CD4-positive, alpha-beta memory T cell (primary cell): Measurements from ENCODE around the gene EDN2. TPM values are rescaled to one million over a fixed set of nuclear protein-coding genes. Genes with fewer than 3 reads are reported as not detected.

ENCODE experiments used
- CTCF ChIA-PET: fragments of 350-600 bp; sonication (Branson Sonifier 250); formaldehyde crosslinking; loops from one replicate; lab custom pipeline; 2021; ENCODE audit warnings: inconsistent platforms; ENCODE audit not compliant: partially characterized antibody; lab: Charles Lee
- POLR2A ChIA-PET: fragments of 350-600 bp; sonication (Branson Sonifier 250); formaldehyde crosslinking; loops from one replicate; lab custom pipeline; 2021; ENCODE audit not compliant: partially characterized antibody; lab: Charles Lee
- DNase-seq, 5 donors: peaks; one replicate each; pipeline versions ENCODE4 v3.0.0 to v3.0.0-alpha.2; 2020 to 2022; ENCODE audit warnings: mixed read lengths in 1 of 5
- H3K27ac ChIP-seq: one replicate; pipeline ENCODE4 v1.7.0; 2013; ENCODE audit warnings: low read depth, low read length
- H3K27me3 ChIP-seq: 2 replicates; pipeline ENCODE4 v1.7.0; 2013; ENCODE audit warnings: mild to moderate bottlenecking, low read length, moderate library complexity; ENCODE audit not compliant: insufficient read depth
- H3K36me3 ChIP-seq: 2 replicates; pipeline ENCODE4 v1.7.0; 2013; ENCODE audit warnings: mild to moderate bottlenecking, low read length, moderate library complexity; ENCODE audit not compliant: insufficient read depth
- H3K4me1 ChIP-seq: 2 replicates; pipeline ENCODE4 v1.7.0; 2013; ENCODE audit warnings: mild to moderate bottlenecking, low read length, moderate library complexity; ENCODE audit not compliant: insufficient read depth
- H3K4me3 ChIP-seq, 2 donors: one replicate each; pipeline ENCODE4 v1.7.0; 2013; ENCODE audit warnings: low read length in 2 of 2, mild to moderate bottlenecking in 1 of 2
- H3K9me3 ChIP-seq, 2 donors: one replicate each; pipeline ENCODE4 v1.7.0; 2013; ENCODE audit warnings: low read length in 2 of 2, control low read depth in 1 of 2; ENCODE audit not compliant: control insufficient read depth in 1 of 2
- H3K27ac Mint-ChIP-seq, 7 donors: one replicate each; pipeline ENCODE4 v1.8.0; 2020 to 2021; ENCODE audit warnings: mixed read lengths in 7 of 7, mild to moderate bottlenecking in 6 of 7, inconsistent platforms in 3 of 7, moderate library complexity in 3 of 7
- H3K27me3 Mint-ChIP-seq, 2 donors: one replicate each; pipeline ENCODE4 v1.8.0; 2020 to 2021; ENCODE audit warnings: mixed read lengths in 2 of 2
- H3K36me3 Mint-ChIP-seq, 2 donors: one replicate each; pipeline ENCODE4 v1.8.0; 2020 to 2021; ENCODE audit warnings: mixed read lengths in 2 of 2, inconsistent platforms in 1 of 2, mild to moderate bottlenecking in 1 of 2
- H3K4me1 Mint-ChIP-seq, 4 donors: one replicate each; pipeline ENCODE4 v1.8.0; 2020 to 2021; ENCODE audit warnings: mixed read lengths in 4 of 4, mild to moderate bottlenecking in 1 of 4
- H3K4me3 Mint-ChIP-seq, 8 donors: one replicate each; pipeline ENCODE4 v1.8.0; 2020 to 2021; ENCODE audit warnings: mixed read lengths in 8 of 8, mild to moderate bottlenecking in 7 of 8, moderate library complexity in 6 of 8, inconsistent platforms in 3 of 8
- H3K9me3 Mint-ChIP-seq, 8 donors: one replicate each; pipeline ENCODE4 v1.8.0; 2020 to 2021; ENCODE audit warnings: mixed read lengths in 8 of 8, mild to moderate bottlenecking in 5 of 8, inconsistent platforms in 3 of 8, moderate library complexity in 1 of 8
- intact Hi-C: fragments of 100-400 bp; cut with micrococcal nuclease; formaldehyde crosslinking; loops from one replicate; pipeline ENCODE4 v1.15.1; 2023
- polyA plus RNA-seq, 2 donors: library from polyadenylated mRNA; unstranded; fragments of 300-500 nt; fragmentation: Illumina TruSeq; gene quantifications; one replicate each; pipeline ENCODE4 v1.2.3, GENCODE V29; 2021
- total RNA-seq, 2 experiments: library from RNA; stranded (reverse); gene quantifications; one replicate each; pipeline ENCODE4 v1.2.3, GENCODE V29; 2021

The EDN2 gene
- total RNA-seq (not detected), polyA plus RNA-seq (not detected)

- no peak within 1 kb of the TSS for H3K27ac ChIP-seq
- no peaks in the 10 kb centered on the region for H3K9me3 Mint-ChIP-seq
- peaks cover 0 to 7% (median 2%) of the 10 kb centered on the region in 4 donors for H3K4me1 Mint-ChIP-seq
- H3K36me3 ChIP-seq = no peaks in the 10 kb centered on the region
- POLR2A ChIA-PET = no interaction called here
- no peak within 1 kb of the TSS for H3K4me3 Mint-ChIP-seq
- no peak within 1 kb of the TSS for H3K4me3 ChIP-seq
- no peaks in the 10 kb centered on the region for H3K9me3 ChIP-seq
- H3K4me1 ChIP-seq = no peaks in the 10 kb centered on the region
- peaks cover 14 to 17% of the 10 kb centered on the region in 2 donors for H3K27me3 Mint-ChIP-seq
- DNase-seq = no peak
- H3K27ac Mint-ChIP-seq = no peak within 1 kb of the TSS
- intact Hi-C loops = no loop called here
- CTCF ChIA-PET = no interaction called here
- no peaks in the 10 kb centered on the region for H3K36me3 Mint-ChIP-seq
- no peaks in the 10 kb centered on the region for H3K27me3 ChIP-seq
Measured at GRCh38 chr1:41484402-41485241, at the start of gene EDN2. TSS of gene EDN2 (minus strand) at chr1:41484683. CDS start at chr1:41484601, 82 bp downstream.

DNA sequence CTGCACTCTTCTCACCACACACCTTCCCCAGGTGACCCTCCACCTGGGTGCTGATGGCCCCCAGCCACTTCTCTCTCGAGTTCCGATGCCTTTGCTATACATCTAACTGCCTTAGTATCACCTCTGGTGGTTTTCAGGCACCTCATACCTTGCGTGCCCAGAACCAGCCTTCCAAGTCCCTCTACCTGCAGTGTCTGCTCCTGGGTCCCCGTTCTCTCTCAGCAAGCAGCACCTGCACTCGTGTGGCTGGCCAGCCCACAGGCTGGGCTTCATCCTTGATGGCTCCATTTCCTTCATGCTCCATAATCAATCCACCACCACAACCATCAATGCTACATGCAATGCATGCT, 49.2 kb upstream of the EDN2 start:
- Histone ChIP-seq H3K27ac (no peak overlapping the region), H3K4me3 (no peak overlapping the region), H3K4me1 (no peaks in the 10 kb centered on the region), H3K9me3 (no peaks in the 10 kb centered on the region), H3K36me3 (no peaks in the 10 kb centered on the region), H3K27me3 (no peaks in the 10 kb centered on the region)
- Mint-ChIP-seq H3K4me1 (peaks cover 0 to 13% (median 2%) of the 10 kb centered on the region in 4 donors), H3K9me3 (no peaks in the 10 kb centered on the region), H3K27ac (peak overlapping the region in 1 of 7 donors; percentile 57), H3K27me3 (no peaks in the 10 kb centered on the region), H3K36me3 (peaks cover 3 to 12% of the 10 kb centered on the region in 2 donors), H3K4me3 (no peak overlapping the region)
- POLR2A ChIA-PET = no interaction called here
- intact Hi-C loops = no loop called here
- CTCF ChIA-PET = no interaction called here
- DNase-seq = peak in 1 of 5 donors; percentile 13

DNA sequence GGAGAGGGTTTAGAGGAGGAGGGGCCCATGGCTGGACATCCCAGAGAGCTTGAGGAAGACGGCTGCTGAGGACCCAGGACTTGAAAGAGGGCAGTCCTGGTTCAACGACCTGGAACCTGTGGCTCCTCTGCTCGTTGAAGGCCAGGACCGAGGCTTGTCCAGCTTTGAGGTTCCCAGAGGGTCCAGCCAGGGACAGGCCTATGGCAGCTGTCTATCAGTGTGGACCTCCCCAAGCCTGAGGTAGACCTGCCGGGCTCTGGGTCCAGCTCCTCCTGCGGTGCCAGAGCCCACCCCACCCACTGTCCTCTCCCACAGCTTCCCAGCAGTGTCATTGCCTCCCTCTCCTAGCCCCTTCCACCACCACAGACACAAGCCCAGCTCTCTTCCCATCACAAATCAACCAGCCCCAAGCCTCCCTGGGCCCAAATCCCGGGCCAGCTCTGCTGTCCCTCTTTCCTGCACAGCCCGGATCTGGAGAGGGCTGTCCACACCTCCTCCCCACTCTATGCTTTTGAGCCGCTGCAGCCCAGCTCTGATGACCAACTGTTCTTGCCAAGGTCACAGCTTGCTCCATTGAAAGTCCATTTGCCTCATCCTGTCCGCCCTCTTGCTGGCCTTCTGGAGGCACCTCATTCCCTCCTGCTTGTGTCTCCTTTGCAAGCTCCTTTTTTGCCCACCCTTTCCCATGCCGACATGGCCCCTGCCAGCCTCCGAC, 48.7 kb upstream of the EDN2 start:
- Histone ChIP-seq H3K4me1 (no peaks in the 10 kb centered on the region), H3K9me3 (no peaks in the 10 kb centered on the region), H3K27me3 (no peaks in the 10 kb centered on the region), H3K36me3 (no peaks in the 10 kb centered on the region), H3K27ac (no peak overlapping the region), H3K4me3 (no peak overlapping the region)
- Mint-ChIP-seq H3K4me1 (peaks cover 0 to 13% (median 2%) of the 10 kb centered on the region in 4 donors), H3K36me3 (peaks cover 3 to 12% of the 10 kb centered on the region in 2 donors), H3K27me3 (no peaks in the 10 kb centered on the region), H3K27ac (peak overlapping the region in 4 of 7 donors; percentile 27 to 57 (median 41)), H3K9me3 (no peaks in the 10 kb centered on the region), H3K4me3 (no peak overlapping the region)
- ChIA-PET CTCF (no interaction called here), POLR2A (no interaction called here)
- peak in 1 of 5 donors; percentile 27 for DNase-seq
- intact Hi-C loops = no loop called here

DNA sequence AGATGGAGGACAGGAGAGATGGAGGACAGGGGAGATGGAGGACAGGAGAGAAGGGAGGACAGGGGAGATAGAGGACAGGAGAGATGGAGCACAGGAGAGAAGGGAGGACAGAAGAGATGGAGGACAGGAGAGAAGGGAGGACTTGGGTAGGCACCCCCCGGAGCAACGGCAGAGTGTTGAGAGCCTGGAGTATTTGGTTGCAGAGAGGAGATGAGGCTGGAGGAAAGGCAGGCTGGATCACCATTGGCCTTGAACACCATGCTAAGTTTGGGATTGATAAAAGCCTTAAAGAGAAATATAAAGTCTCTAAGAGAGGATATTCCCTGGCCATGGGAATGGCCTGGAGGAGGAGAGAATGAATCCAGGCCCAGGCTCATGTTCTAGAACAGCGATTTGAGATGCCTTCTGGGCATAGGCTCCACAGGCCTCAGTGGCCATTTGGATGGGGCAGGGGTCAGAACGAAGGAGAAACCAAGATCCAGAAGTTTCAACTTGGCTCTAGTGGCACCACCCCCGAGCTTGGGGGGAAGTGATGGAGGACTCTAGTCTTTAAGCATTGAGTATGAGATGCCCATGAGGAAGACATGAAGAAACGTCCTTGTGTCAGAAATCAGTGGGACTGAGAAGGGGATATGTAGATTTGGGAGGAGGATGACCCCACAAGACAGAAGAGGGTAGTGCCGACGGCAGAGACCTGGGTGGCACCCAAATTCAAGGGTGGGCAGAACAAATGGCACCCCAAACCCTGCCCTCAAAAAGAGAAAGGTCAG, 47.9 kb upstream of the EDN2 start:
- Histone ChIP-seq H3K4me3 (no peak overlapping the region), H3K27ac (no peak overlapping the region), H3K27me3 (no peaks in the 10 kb centered on the region), H3K36me3 (no peaks in the 10 kb centered on the region), H3K9me3 (no peaks in the 10 kb centered on the region), H3K4me1 (no peaks in the 10 kb centered on the region)
- peak overlapping the region in 1 of 7 donors; percentile 58 for H3K27ac Mint-ChIP-seq
- peak in 1 of 5 donors; percentile 13 for DNase-seq
- H3K9me3 Mint-ChIP-seq = no peaks in the 10 kb centered on the region
- intact Hi-C loops = no loop called here
- CTCF ChIA-PET = no interaction called here
- POLR2A ChIA-PET = no interaction called here
- H3K36me3 Mint-ChIP-seq = peaks cover 1 to 12% of the 10 kb centered on the region in 2 donors
- H3K27me3 Mint-ChIP-seq = no peaks in the 10 kb centered on the region
- H3K4me3 Mint-ChIP-seq = no peak overlapping the region
- H3K4me1 Mint-ChIP-seq = peaks cover 0 to 13% (median 2%) of the 10 kb centered on the region in 4 donors

DNA sequence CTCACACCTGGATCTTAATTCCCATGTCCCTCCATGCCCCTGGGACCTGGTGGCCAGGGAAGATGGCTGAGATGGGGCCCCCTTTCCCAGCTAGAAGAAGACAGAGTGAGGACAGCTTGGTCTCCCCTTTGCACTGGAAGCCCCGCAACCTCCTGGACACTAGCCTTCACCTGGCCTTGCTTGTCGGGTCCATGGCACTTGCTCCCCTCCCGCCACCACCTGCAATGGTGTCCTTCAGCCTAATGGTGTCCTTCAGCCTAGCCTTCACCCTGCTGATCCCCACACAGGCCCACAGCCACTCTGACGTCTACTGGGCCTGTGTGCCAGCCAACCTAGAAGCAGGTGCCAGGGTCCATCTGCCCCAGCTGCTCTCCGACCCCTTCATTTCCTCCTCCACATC, 45.9 kb upstream of the EDN2 start:
- no peaks in the 10 kb centered on the region for H3K9me3 Mint-ChIP-seq
- POLR2A ChIA-PET = no interaction called here
- H3K4me3 Mint-ChIP-seq = no peak overlapping the region
- no peaks in the 10 kb centered on the region for H3K36me3 ChIP-seq
- H3K9me3 ChIP-seq = no peaks in the 10 kb centered on the region
- peaks cover 0 to 13% (median 2%) of the 10 kb centered on the region in 4 donors for H3K4me1 Mint-ChIP-seq
- peaks cover 1 to 9% of the 10 kb centered on the region in 2 donors for H3K36me3 Mint-ChIP-seq
- no peaks in the 10 kb centered on the region for H3K27me3 Mint-ChIP-seq
- H3K27ac ChIP-seq = no peak overlapping the region
- H3K4me1 ChIP-seq = no peaks in the 10 kb centered on the region
- CTCF ChIA-PET = no interaction called here
- no peak overlapping the region for H3K4me3 ChIP-seq
- intact Hi-C loops = no loop called here
- H3K27ac Mint-ChIP-seq = peak overlapping the region in 1 of 7 donors; percentile 32
- DNase-seq = no peak
- no peaks in the 10 kb centered on the region for H3K27me3 ChIP-seq

GRCh38 chr1:41529621-41530395, 45.3 kb upstream of the EDN2 start:
- H3K27ac Mint-ChIP-seq = peak overlapping the region in 3 of 7 donors; percentile 32 to 78 (median 62)

More at GRCh38 chr1:41529621-41530395, 45.3 kb upstream of the EDN2 start:
- Histone ChIP-seq H3K27me3 (no peaks in the 10 kb centered on the region), H3K9me3 (no peaks in the 10 kb centered on the region), H3K27ac (no peak overlapping the region), H3K36me3 (no peaks in the 10 kb centered on the region), H3K4me3 (no peak overlapping the region), H3K4me1 (no peaks in the 10 kb centered on the region)
- DNase-seq = peak in 1 of 5 donors; percentile 38
- POLR2A ChIA-PET = no interaction called here
- CTCF ChIA-PET = no interaction called here
- Mint-ChIP-seq H3K36me3 (peaks cover 5 to 6% of the 10 kb centered on the region in 2 donors), H3K9me3 (no peaks in the 10 kb centered on the region), H3K27me3 (no peaks in the 10 kb centered on the region), H3K4me3 (no peak overlapping the region), H3K4me1 (peaks cover 0 to 13% (median 2%) of the 10 kb centered on the region in 4 donors)
- intact Hi-C loops = no loop called here
